Measurements from ENCODE around the gene FGFR1OP2. TPM values are rescaled to one million over a fixed set of nuclear protein-coding genes. Genes with fewer than 3 reads are reported as not detected.

FGFR1OP2 gene
- total and polyA plus RNA-seq, 2 experiments from 2014 or later, result 35.6 to 45.0 TPM

DNA sequence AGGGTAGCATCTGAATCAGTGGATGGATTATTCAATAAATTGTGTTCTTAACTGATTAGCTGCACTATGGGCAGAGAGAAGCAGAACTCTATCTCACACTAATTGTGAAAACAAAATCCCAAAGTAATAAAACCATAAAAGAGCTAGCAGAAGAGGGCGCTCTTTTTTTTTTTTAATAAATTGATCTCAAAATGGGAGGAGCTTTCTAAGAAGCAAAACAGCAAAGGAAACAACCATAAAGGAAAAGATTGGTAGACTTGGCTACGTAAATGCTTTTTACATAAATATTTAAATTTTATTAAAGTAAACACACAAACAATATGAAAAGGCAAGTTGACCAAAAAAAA, 77.4 kb downstream of the FGFR1OP2 start:
- no peak overlapping the region for H2AFZ ChIP-seq
- H3K4me3 Mint-ChIP-seq, result no peak overlapping the region
- H3F3A ChIP-seq (replicated peaks; ENCODE audit: low read depth), result peaks cover 7% of the 10 kb centered on the region
- TF ChIP-seq, protein P1, sequence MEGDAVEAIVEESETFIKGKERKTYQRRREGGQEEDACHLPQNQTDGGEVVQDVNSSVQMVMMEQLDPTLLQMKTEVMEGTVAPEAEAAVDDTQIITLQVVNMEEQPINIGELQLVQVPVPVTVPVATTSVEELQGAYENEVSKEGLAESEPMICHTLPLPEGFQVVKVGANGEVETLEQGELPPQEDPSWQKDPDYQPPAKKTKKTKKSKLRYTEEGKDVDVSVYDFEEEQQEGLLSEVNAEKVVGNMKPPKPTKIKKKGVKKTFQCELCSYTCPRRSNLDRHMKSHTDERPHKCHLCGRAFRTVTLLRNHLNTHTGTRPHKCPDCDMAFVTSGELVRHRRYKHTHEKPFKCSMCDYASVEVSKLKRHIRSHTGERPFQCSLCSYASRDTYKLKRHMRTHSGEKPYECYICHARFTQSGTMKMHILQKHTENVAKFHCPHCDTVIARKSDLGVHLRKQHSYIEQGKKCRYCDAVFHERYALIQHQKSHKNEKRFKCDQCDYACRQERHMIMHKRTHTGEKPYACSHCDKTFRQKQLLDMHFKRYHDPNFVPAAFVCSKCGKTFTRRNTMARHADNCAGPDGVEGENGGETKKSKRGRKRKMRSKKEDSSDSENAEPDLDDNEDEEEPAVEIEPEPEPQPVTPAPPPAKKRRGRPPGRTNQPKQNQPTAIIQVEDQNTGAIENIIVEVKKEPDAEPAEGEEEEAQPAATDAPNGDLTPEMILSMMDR (conservative IDR thresholded peaks at IDR 0.05; ENCODE audit: low read depth in 2 of 2), result peak in 1 of 2 experiments; percentile 47; a peak in 2 of 4 replicates
- no peak for TF ChIP-seq EZH2 (IDR thresholded peaks at IDR 0.05; ENCODE audit: low read depth, unreplicated experiment)
- no peaks in the 10 kb centered on the region for H3K9me3 Mint-ChIP-seq
- peaks cover 29% of the 10 kb centered on the region for H3K79me2 ChIP-seq (replicated peaks; ENCODE audit: insufficient read depth)
- ATAC-seq (no peak), DNase-seq (ENCODE audit: low spot score) (peak; percentile 52)
- no peak overlapping the region for H3K4me3 ChIP-seq
- no peak overlapping the region for H3K27ac ChIP-seq (ENCODE audit: low read depth)
- no peaks in the 10 kb centered on the region for H3K36me3 ChIP-seq (ENCODE audit: insufficient read depth)
- no peaks in the 10 kb centered on the region for H3K9me2 ChIP-seq (ENCODE audit: insufficient read depth)
- H3K36me3 Mint-ChIP-seq (ENCODE audit: low read depth), result no peaks in the 10 kb centered on the region; the same call in 2 of the 3 replicates
- peaks cover 37% of the 10 kb centered on the region for H3K4me1 Mint-ChIP-seq
- H3K27me3 Mint-ChIP-seq (ENCODE audit: insufficient read depth, low read depth, poor library complexity), result peaks cover 2% of the 10 kb centered on the region
- peaks cover 33% of the 10 kb centered on the region for H3K4me1 ChIP-seq (ENCODE audit: insufficient read depth)
- H4K20me1 ChIP-seq (replicated peaks; ENCODE audit: insufficient read depth), result no peaks in the 10 kb centered on the region
- H3K27me3 ChIP-seq (ENCODE audit: insufficient read depth), result no peaks in the 10 kb centered on the region
- peak overlapping the region; percentile 82 for H3K4me2 ChIP-seq
- no peak overlapping the region for H3K27ac Mint-ChIP-seq

Other genes with a start within 250 kb of the FGFR1OP2 start
- 55.0 and 65.2 TPM in 2 replicates for gene ITPR2, start 105.3 kb upstream of the FGFR1OP2 start, total RNA-seq (2014; rRNA removed; shearing (Covaris generic))
- 38.4 and 44.5 TPM in 2 replicates for gene ITPR2, start 105.3 kb upstream of the FGFR1OP2 start, polyA plus RNA-seq (2016; fragmentation: Nextera tagmentation; extraction: Ambion mirVana)
- 94.1 and 137 TPM in 2 replicates for gene INTS13, start 489 bp upstream of the FGFR1OP2 start, total RNA-seq (2014; rRNA removed; shearing (Covaris generic))
- 91.3 and 98.1 TPM in 2 replicates for gene INTS13, start 489 bp upstream of the FGFR1OP2 start, polyA plus RNA-seq (2016; fragmentation: Nextera tagmentation; extraction: Ambion mirVana)
- 95.7 and 121 TPM in 2 replicates for gene TM7SF3, start 75.9 kb downstream of the FGFR1OP2 start, total RNA-seq (2014; rRNA removed; shearing (Covaris generic))
- gene TM7SF3, start 75.9 kb downstream of the FGFR1OP2 start, polyA plus RNA-seq (2016; fragmentation: Nextera tagmentation; extraction: Ambion mirVana), result 23.3 and 30.3 TPM in 2 replicates
- 87.8 and 87.9 TPM in 2 replicates for gene MED21, start 84.1 kb downstream of the FGFR1OP2 start, total RNA-seq (2014; rRNA removed; shearing (Covaris generic))
- gene MED21, start 84.1 kb downstream of the FGFR1OP2 start, polyA plus RNA-seq (2016; fragmentation: Nextera tagmentation; extraction: Ambion mirVana), result 76.6 and 82.7 TPM in 2 replicates
- gene C12orf71, start 144.1 kb downstream of the FGFR1OP2 start, total RNA-seq (2014; rRNA removed; shearing (Covaris generic)), result not detected in 2 replicates
- not detected in 2 replicates for gene C12orf71, start 144.1 kb downstream of the FGFR1OP2 start, polyA plus RNA-seq (2016; fragmentation: Nextera tagmentation; extraction: Ambion mirVana)